Stomach (tissue), 4 donors: ENCODE results near the gene ALX3.

Experiments
- EP300 ChIP-seq: sonication (generic); formaldehyde crosslinking; IDR thresholded peaks from one replicate; pipeline ENCODE4 v1.6.1; 2017; ENCODE audit warnings: antibody characterized with exemption
- POLR2A ChIP-seq, 4 donors: fragments of 450-650 bp; IDR thresholded peaks; one replicate each; pipeline ENCODE4 v1.6.1; 2016; ENCODE audit warnings: antibody characterized with exemption in 4 of 4, control low read depth in 2 of 4, mild to moderate bottlenecking in 1 of 4, moderate library complexity in 1 of 4
- POLR2AphosphoS5 ChIP-seq, 3 donors: sonication (generic); formaldehyde crosslinking; IDR thresholded peaks; one replicate each; pipeline ENCODE4 v1.6.1; 2016; ENCODE audit warnings: antibody characterized with exemption in 3 of 3
- TF ChIP-seq, protein P1 (sequence below), 7 experiments: fragments of 450-650 bp in 4 of 7; fragments of 200-600 bp in 3 of 7; sonication (generic) in 3 of 7; IDR thresholded peaks; one replicate each; pipeline ENCODE4 v1.5.1; 2016 to 2019; ENCODE audit warnings: antibody characterized with exemption in 7 of 7, control low read depth in 2 of 7, mild to moderate bottlenecking in 1 of 7

DNA sequence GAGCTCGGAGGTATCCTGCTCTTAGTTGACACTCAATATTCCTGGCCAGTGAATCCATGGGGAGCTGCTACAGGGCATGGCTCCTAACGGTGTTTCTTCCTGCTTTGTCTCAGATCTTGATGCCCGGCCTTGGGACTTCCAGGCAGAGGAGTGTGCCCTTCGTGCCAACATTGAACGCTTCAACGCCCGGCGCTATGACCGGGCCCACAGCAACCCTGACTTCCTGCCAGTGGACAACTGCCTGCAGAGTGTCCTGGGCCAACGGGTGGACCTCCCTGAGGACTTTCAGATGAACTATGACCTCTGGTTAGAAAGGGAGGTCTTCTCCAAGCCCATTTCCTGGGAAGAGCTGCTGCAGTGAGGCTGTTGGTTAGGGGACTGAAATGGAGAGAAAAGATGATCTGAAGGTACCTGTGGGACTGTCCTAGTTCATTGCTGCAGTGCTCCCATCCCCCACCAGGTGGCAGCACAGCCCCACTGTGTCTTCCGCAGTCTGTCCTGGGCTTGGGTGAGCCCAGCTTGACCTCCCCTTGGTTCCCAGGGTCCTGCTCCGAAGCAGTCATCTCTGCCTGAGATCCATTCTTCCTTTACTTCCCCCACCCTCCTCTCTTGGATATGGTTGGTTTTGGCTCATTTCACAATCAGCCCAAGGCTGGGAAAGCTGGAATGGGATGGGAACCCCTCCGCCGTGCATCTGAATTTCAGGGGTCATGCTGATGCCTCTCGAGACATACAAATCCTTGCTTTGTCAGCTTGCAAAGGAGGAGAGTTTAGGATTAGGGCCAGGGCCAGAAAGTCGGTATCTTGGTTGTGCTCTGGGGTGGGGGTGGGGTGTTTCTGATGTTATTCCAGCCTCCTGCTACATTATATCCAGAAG, 16.7 kb downstream of the ALX3 start:
- TF ChIP-seq, protein P1, sequence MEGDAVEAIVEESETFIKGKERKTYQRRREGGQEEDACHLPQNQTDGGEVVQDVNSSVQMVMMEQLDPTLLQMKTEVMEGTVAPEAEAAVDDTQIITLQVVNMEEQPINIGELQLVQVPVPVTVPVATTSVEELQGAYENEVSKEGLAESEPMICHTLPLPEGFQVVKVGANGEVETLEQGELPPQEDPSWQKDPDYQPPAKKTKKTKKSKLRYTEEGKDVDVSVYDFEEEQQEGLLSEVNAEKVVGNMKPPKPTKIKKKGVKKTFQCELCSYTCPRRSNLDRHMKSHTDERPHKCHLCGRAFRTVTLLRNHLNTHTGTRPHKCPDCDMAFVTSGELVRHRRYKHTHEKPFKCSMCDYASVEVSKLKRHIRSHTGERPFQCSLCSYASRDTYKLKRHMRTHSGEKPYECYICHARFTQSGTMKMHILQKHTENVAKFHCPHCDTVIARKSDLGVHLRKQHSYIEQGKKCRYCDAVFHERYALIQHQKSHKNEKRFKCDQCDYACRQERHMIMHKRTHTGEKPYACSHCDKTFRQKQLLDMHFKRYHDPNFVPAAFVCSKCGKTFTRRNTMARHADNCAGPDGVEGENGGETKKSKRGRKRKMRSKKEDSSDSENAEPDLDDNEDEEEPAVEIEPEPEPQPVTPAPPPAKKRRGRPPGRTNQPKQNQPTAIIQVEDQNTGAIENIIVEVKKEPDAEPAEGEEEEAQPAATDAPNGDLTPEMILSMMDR (IDR thresholded peaks at IDR 0.05), result peak in 5 of 7 experiments; percentile 75 to 93 (median 91)
- TF ChIP-seq POLR2AphosphoS5 (IDR thresholded peaks at IDR 0.05) (peak in 1 of 3 donors; percentile 21), EP300 (no peak), POLR2A (IDR thresholded peaks at IDR 0.05) (no peak)
